ENCODE results near the gene STIM1.
"Not testable (repeated sequence)": the region's sequence is repeated elsewhere in the genome, so short reads cannot be mapped to it uniquely, and the experiment has no call there.

The STIM1 gene

GRCh38 chr11:3855808-3856491, 486 bp downstream of the STIM1 start:
- DNase-seq (ENCODE audit: low spot score): peak; percentile 63

- no peak for DNase-seq (ENCODE audit: low spot score)
Measured at GRCh38 chr11:3856856-3857553, 1.5 kb downstream of the STIM1 start.

GRCh38 chr11:3857628-3858027, 2.2 kb downstream of the STIM1 start:
- no peak for DNase-seq (ENCODE audit: low spot score)

- DNase-seq (ENCODE audit: low spot score): no peak
Measured at GRCh38 chr11:3859373-3859881, 4.0 kb downstream of the STIM1 start.

- DNase-seq (ENCODE audit: low spot score): no peak
Measured at GRCh38 chr11:3860375-3860774, 4.9 kb downstream of the STIM1 start.

- DNase-seq (ENCODE audit: low spot score): not testable (repeated sequence)
Measured at GRCh38 chr11:3860898-3861393, 5.5 kb downstream of the STIM1 start.

GRCh38 chr11:3861683-3862082, 6.2 kb downstream of the STIM1 start:
- DNase-seq (ENCODE audit: low spot score): no peak

- DNase-seq (ENCODE audit: low spot score): no peak
Measured at GRCh38 chr11:3865388-3866193, 10.1 kb downstream of the STIM1 start.

GRCh38 chr11:3866206-3866605, 10.7 kb downstream of the STIM1 start:
- DNase-seq (ENCODE audit: low spot score): no peak

- no peak for DNase-seq (ENCODE audit: low spot score)
Measured at GRCh38 chr11:3866836-3867208, 11.4 kb downstream of the STIM1 start.

- DNase-seq (ENCODE audit: low spot score): no peak
Measured at GRCh38 chr11:3867209-3868091, 12.0 kb downstream of the STIM1 start.

GRCh38 chr11:3873712-3874349, 18.4 kb downstream of the STIM1 start:
- DNase-seq (ENCODE audit: low spot score): no peak

- no peak for DNase-seq (ENCODE audit: low spot score)
Measured at GRCh38 chr11:3876613-3877012, 21.1 kb downstream of the STIM1 start.

- no peak for DNase-seq (ENCODE audit: low spot score)
Measured at GRCh38 chr11:3877364-3878257, 22.1 kb downstream of the STIM1 start.

GRCh38 chr11:3878258-3878584, 22.8 kb downstream of the STIM1 start:
- no peak for DNase-seq (ENCODE audit: low spot score)

GRCh38 chr11:3879216-3879966, 23.9 kb downstream of the STIM1 start:
- no peak for DNase-seq (ENCODE audit: low spot score)

GRCh38 chr11:3879967-3880542, 24.6 kb downstream of the STIM1 start:
- DNase-seq (ENCODE audit: low spot score): no peak

GRCh38 chr11:3880724-3881123, 25.3 kb downstream of the STIM1 start:
- no peak for DNase-seq (ENCODE audit: low spot score)

- DNase-seq (ENCODE audit: low spot score): no peak
Measured at GRCh38 chr11:3882655-3883054, 27.2 kb downstream of the STIM1 start.
